HG03469 (cell line): ENCODE results near the gene DPP10.
"Not testable (repeated sequence)": the region's sequence is repeated elsewhere in the genome, so short reads cannot be mapped to it uniquely, and the experiment has no call there.

Experiments
- ATAC-seq: cut with Tn5 transposase; IDR thresholded peaks from one replicate; pipeline ENCODE4 v1.9.1; 2021; ENCODE audit warnings: mild to moderate bottlenecking, moderate library complexity, moderate number of reproducible peaks; ENCODE audit not compliant: unreplicated experiment

The DPP10 gene

GRCh38 chr2:114937366-114937930 is 495.0 kb downstream of the DPP10 start:
- no peak for ATAC-seq

- no peak for ATAC-seq
Observed at GRCh38 chr2:114940785-114941458, 498.5 kb downstream of the DPP10 start.

- ATAC-seq, result no peak
Observed at GRCh38 chr2:114949228-114949804, 506.9 kb downstream of the DPP10 start.

- ATAC-seq, result no peak
Observed at GRCh38 chr2:114960389-114960788, 517.9 kb downstream of the DPP10 start.

GRCh38 chr2:114962532-114962931 is 520.1 kb downstream of the DPP10 start:
- ATAC-seq, result no peak

GRCh38 chr2:114968748-114969400 is 526.4 kb downstream of the DPP10 start:
- no peak for ATAC-seq

GRCh38 chr2:115004321-115004720 is 561.9 kb downstream of the DPP10 start:
- ATAC-seq, result not testable (repeated sequence)

GRCh38 chr2:115011721-115012120 is 569.3 kb downstream of the DPP10 start:
- no peak for ATAC-seq

- ATAC-seq, result not testable (repeated sequence)
Observed at GRCh38 chr2:115022013-115022412, 579.6 kb downstream of the DPP10 start.

- ATAC-seq, result no peak
Observed at GRCh38 chr2:115034801-115035200, 592.4 kb downstream of the DPP10 start.

GRCh38 chr2:115036818-115037217 is 594.4 kb downstream of the DPP10 start:
- no peak for ATAC-seq

GRCh38 chr2:115057473-115057872 is 615.0 kb downstream of the DPP10 start:
- ATAC-seq, result no peak

GRCh38 chr2:115070002-115070401 is 627.6 kb downstream of the DPP10 start:
- ATAC-seq, result no peak

GRCh38 chr2:115071534-115071933 is 629.1 kb downstream of the DPP10 start:
- no peak for ATAC-seq

- ATAC-seq, result no peak
Observed at GRCh38 chr2:115075800-115076199, 633.4 kb downstream of the DPP10 start.

GRCh38 chr2:115077626-115078025 is 635.2 kb downstream of the DPP10 start:
- no peak for ATAC-seq

- no peak for ATAC-seq
Observed at GRCh38 chr2:115083225-115083624, 640.8 kb downstream of the DPP10 start.

GRCh38 chr2:115083711-115084110 is 641.3 kb downstream of the DPP10 start:
- no peak for ATAC-seq

- ATAC-seq, result no peak
Observed at GRCh38 chr2:115084446-115084845, 642.0 kb downstream of the DPP10 start.

- ATAC-seq, result not testable (repeated sequence)
Observed at GRCh38 chr2:115086051-115086620, 643.7 kb downstream of the DPP10 start.

GRCh38 chr2:115094441-115094840 is 652.0 kb downstream of the DPP10 start:
- ATAC-seq, result no peak

GRCh38 chr2:115105966-115106365 is 663.5 kb downstream of the DPP10 start:
- ATAC-seq, result no peak
